GM23248 (cell line): ENCODE measurements around the gene STMN1.

Source experiments
- EZH2 ChIP-seq: fragments of 200-600 bp; sonication (generic); IDR thresholded peaks from 2 replicates; pipeline ENCODE4 v1.6.1; 2018; ENCODE audit warnings: antibody characterized with exemption, mild to moderate bottlenecking; ENCODE audit not compliant: insufficient read depth, poor library complexity, severe bottlenecking
- EZH2phosphoT487 ChIP-seq: fragments of 200-600 bp; sonication (generic); IDR thresholded peaks from 2 replicates; pipeline ENCODE4 v1.6.1; 2018; ENCODE audit warnings: antibody characterized with exemption, moderate library complexity, mild to moderate bottlenecking, low read depth; ENCODE audit not compliant: insufficient read depth

DNA sequence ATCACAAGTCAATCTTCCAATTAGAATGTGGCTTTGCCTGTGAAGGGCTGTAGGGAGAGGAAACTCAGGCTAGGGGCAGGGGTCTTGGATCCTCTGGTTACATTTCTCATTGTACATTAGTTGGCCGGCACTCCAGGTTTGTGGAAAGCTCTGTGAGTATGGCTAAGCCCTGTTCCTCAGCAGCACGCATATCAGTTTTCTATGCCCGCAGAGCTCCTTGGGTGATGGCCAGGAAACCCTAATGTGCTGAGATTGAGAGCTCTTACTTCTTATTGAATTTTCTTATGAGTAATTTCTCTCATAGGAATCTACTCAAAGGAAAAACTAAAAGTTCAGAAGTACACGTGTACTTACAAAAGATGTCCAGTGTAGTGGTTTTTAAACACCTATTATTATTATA is 30.7 kb upstream of the STMN1 start:
- TF ChIP-seq EZH2 = no peak
- TF ChIP-seq EZH2phosphoT487 = no peak
